BE2C (cell line): ENCODE data around the gene LRP5.
A peak's percentile ranks its signal among the peaks of the same experiment; 100 is the strongest.
"Not testable (repeated sequence)": the region's sequence is repeated elsewhere in the genome, so short reads cannot be mapped to it uniquely, and the experiment has no call there.

Source experiments
- DNase-seq: peaks from one replicate; pipeline ENCODE4 v3.0.0-alpha.2; 2020
- H3K27me3 ChIP-seq: fragments of 250-450 bp; sonication (Bioruptor Pico); 2 replicates; pipeline ENCODE4 v1.5.1; 2020; ENCODE audit warnings: mild to moderate bottlenecking
- H3K36me3 ChIP-seq: fragments of 250-450 bp; sonication (Bioruptor Pico); 2 replicates; pipeline ENCODE4 v1.5.1; 2020; ENCODE audit warnings: mild to moderate bottlenecking
- H3K4me1 ChIP-seq: fragments of 250-450 bp; sonication (Bioruptor Pico); 2 replicates; pipeline ENCODE4 v1.5.1; 2020
- H3K4me3 ChIP-seq: 2 replicates; pipeline ENCODE4 v1.5.1; 2011; ENCODE audit warnings: low read depth, low read length
- H3K9me3 ChIP-seq: fragments of 250-450 bp; sonication (Bioruptor Pico); 2 replicates; pipeline ENCODE4 v1.5.1; 2020
- TF ChIP-seq, protein P1 (sequence below): IDR thresholded peaks from 2 replicates; pipeline ENCODE4 v1.5.1; 2012; ENCODE audit warnings: mild to moderate bottlenecking, low read depth, low read length

Gene LRP5

DNA sequence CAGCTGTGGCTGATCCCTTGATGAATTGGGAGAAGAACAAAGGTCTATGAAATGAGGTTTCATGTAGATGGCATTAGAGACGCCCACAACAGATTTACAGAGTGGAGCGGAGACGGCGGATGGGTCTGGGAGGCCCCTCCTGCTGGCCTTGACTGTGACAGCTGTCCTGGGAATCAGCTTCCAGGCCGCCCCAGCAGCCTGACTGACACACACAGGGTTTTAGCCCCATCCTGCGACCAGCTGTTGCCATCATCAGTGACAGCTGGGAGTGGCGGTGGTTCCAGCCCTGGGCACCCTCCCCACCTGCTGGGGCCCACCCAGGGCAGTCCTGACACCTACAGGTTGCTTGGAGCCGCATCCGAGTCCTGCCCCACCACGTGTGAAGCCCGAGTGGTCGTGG is 84.1 kb downstream of the LRP5 start:
- TF ChIP-seq, protein P1, sequence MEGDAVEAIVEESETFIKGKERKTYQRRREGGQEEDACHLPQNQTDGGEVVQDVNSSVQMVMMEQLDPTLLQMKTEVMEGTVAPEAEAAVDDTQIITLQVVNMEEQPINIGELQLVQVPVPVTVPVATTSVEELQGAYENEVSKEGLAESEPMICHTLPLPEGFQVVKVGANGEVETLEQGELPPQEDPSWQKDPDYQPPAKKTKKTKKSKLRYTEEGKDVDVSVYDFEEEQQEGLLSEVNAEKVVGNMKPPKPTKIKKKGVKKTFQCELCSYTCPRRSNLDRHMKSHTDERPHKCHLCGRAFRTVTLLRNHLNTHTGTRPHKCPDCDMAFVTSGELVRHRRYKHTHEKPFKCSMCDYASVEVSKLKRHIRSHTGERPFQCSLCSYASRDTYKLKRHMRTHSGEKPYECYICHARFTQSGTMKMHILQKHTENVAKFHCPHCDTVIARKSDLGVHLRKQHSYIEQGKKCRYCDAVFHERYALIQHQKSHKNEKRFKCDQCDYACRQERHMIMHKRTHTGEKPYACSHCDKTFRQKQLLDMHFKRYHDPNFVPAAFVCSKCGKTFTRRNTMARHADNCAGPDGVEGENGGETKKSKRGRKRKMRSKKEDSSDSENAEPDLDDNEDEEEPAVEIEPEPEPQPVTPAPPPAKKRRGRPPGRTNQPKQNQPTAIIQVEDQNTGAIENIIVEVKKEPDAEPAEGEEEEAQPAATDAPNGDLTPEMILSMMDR, result no peak
- H3K4me3 ChIP-seq, result no peak overlapping the region
- H3K27me3 ChIP-seq, result no peaks in the 10 kb centered on the region
- peaks cover 12% of the 10 kb centered on the region for H3K4me1 ChIP-seq
- H3K36me3 ChIP-seq, result peaks cover 6% of the 10 kb centered on the region; the same call in 1 of the 2 replicates
- DNase-seq, result no peak
- H3K9me3 ChIP-seq, result no peaks in the 10 kb centered on the region

DNA sequence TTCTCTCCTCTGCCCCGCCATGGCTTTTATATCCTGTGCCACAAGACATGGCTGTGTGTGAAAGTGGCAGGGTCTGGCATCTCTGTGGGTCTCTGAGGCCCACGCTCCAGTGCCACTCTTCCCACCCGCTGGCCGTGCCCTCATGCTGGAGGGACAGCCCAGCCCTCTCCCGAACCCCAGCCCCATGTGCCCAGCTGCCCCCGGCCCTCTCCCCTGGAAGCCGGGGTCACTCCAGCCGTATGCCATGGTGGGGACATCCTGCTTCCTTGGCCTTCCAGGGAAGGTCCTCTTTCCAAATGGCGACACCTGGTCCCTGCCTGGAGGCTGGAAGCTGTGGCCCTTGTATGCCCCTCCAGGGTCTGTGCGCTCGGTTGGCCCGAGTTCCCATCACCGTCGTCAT is 84.9 kb downstream of the LRP5 start:
- DNase-seq, result no peak
- H3K4me3 ChIP-seq, result no peak overlapping the region
- TF ChIP-seq, protein P1, result no peak

DNA sequence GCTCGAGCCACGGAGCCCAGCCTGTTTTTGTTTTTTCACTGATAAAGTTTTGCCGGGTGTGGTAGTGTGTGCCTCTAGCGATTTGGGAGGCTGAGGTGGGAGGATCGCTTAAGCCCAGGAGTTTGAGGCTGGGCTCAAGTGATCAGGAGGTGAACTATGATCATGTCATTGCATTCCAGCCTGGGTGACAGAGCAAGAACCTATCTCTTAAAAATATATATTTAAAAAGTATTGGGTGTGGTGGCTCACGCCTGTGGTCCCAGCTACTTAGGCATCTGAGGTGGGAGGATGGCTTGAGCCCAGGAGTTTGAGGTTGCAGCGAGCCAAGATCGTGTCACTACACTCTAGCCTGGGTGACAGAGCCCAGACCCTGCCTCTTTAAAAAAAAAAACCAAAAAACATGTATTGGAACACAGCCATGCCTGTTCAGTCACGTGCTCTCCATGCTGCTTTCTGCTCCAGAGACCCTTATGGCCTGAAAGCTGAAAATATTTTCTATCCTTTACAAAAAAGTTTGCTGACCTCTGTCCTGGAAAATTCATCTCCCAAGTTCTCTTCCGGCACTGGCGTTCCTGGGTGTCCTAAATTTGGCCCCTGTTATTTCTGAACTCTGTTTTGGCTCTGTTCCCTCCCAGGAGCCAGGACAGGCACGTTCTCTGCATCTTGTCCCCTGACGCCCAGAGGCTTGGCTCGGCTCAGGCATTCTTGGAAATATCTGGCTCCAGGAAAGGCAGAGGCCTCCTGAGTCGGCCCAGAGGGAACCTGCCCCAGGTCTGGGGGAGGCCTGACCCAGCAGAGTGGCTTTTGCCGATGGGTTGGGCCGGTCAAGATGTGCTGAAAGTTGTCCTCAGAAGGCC is 86.8 kb downstream of the LRP5 start:
- Histone ChIP-seq H3K36me3 (peaks cover 25% of the 10 kb centered on the region), H3K4me3 (no peak overlapping the region), H3K27me3 (no peaks in the 10 kb centered on the region), H3K9me3 (no peaks in the 10 kb centered on the region), H3K4me1 (peaks cover 12% of the 10 kb centered on the region)
- DNase-seq, result peak; percentile 55
- TF ChIP-seq, protein P1, result no peak

More for the DNA sequence above, 84.9 kb downstream of the LRP5 start:
- Histone ChIP-seq H3K9me3 (no peaks in the 10 kb centered on the region), H3K27me3 (no peaks in the 10 kb centered on the region), H3K4me1 (peaks cover 12% of the 10 kb centered on the region), H3K36me3 (peaks cover 10% of the 10 kb centered on the region)

DNA sequence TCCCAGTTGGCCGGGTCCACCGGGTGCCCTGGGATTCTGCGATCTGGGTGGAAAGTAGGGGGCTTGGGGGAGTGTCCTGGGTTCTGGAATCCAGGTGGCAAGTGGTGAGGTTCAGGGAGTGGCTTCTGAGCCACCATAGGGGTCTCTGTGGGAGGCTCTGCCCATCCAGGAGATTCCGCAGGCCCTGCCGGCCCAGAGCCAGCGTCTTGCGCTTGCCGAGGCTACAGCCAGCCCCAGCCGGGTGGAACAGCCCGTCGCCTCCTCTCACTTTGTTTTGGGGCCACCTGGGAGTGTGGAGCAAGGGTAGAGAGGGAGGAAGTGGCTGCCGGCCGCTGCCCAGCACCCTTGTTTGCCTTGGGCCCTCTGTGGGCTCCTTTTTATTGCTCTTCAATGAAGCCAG is 87.5 kb downstream of the LRP5 start:
- H3K9me3 ChIP-seq, result no peaks in the 10 kb centered on the region
- H3K4me3 ChIP-seq, result no peak overlapping the region
- peaks cover 12% of the 10 kb centered on the region for H3K4me1 ChIP-seq
- peaks cover 28% of the 10 kb centered on the region for H3K36me3 ChIP-seq
- no peak for DNase-seq
- H3K27me3 ChIP-seq, result no peaks in the 10 kb centered on the region
- TF ChIP-seq, protein P1, result no peak

DNA sequence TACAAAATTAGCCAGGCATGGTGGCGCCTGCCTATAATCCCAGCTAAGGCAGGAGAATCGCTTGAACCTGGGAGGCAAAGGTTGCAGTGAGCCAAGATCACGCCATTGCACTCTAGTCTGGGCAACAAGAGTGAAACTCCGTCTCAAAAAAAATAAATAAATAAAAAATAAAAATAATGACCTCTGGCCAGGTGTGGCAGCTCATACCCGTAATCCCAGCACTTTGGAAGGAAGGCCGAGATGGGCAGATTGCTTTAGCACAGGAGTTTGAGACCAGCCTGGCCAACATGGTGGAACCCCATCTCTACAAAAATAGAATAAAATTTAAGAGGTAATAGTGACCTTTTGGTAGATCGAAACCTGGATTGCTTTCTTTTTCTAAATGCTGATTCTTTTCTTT is 88.2 kb downstream of the LRP5 start:
- Histone ChIP-seq H3K36me3 (peaks cover 29% of the 10 kb centered on the region), H3K4me1 (peaks cover 12% of the 10 kb centered on the region)
- DNase-seq, H3K4me3 ChIP-seq, H3K27me3 ChIP-seq, H3K9me3 ChIP-seq: not testable (repeated sequence)

DNA sequence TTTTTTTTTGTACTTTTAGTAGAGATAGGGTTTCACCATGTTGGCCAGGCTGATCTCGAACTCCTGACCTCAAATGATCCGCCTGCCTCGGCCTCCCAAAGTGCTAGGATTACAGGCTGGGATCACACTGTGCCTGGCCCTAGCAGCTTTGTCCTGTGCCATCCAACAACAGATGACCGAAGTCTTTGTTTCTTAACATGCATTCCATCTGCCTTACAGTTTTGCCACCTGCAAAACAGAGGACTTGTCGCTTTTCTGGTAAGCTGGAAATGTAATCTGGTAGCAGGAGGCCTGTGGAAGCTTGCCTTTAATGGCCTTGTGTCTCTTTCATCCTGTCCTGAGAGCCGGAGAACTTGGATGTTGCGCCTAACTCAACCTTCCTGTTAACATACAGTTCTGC is 89.5 kb downstream of the LRP5 start:
- Histone ChIP-seq H3K4me1 (peaks cover 12% of the 10 kb centered on the region), H3K4me3 (no peak overlapping the region), H3K9me3 (no peaks in the 10 kb centered on the region), H3K36me3 (peaks cover 37% of the 10 kb centered on the region), H3K27me3 (no peaks in the 10 kb centered on the region)
- DNase-seq, result no peak
- TF ChIP-seq, protein P1, result no peak
